HS-5 (cell line): ENCODE measurements around the gene ACACA.

Experiments
- DNase-seq: peaks from one replicate; pipeline ENCODE4 v3.0.0-alpha.2; 2012; ENCODE audit warnings: low read depth

Gene ACACA

GRCh38 chr17:37230633-37231032 lies 176.0 kb downstream of the ACACA start:
- no peak for DNase-seq

DNA sequence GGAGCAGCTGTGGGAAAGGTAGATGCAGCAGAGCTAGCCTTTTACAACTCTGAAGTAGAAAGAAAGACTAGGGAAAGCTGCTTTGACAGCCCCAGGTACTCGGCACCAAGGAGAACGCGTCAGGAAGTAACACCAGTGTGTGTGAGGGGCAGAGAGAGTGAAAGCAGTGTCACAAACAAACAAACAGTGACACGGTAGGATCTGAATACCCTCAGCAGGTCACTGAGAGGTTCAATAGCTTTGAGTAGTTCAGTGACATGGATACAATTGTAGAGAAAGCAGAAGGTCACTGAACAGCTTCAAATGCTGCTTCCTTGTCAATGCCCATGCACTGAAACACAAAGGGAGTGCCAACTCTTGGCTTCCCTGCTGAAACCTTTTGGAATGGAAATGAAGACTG lies 181.2 kb downstream of the ACACA start:
- DNase-seq: no peak

DNA sequence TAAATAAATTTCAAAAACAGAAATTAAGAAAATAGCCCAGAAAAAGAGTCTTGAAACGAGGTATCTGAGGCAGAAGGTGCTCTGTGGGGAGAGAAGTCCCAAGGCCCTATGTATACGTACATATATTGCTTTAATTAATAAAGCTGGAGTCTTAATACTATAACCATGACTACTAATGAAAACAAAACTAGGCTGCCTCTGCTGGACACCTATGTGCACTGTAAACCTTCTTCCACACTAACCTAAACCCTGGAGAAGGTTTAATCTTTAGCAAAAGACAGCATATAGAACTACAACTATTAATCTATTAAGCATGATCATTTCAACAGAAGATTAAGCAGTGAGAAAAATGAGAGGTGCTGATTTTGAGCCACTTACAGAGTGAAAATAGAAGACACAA lies 184.8 kb downstream of the ACACA start:
- DNase-seq: no peak

- no peak for DNase-seq
Observed at GRCh38 chr17:37220607-37220953, 186.1 kb downstream of the ACACA start.

- DNase-seq: no peak
Observed at GRCh38 chr17:37219876-37220606, 186.6 kb downstream of the ACACA start.

DNA sequence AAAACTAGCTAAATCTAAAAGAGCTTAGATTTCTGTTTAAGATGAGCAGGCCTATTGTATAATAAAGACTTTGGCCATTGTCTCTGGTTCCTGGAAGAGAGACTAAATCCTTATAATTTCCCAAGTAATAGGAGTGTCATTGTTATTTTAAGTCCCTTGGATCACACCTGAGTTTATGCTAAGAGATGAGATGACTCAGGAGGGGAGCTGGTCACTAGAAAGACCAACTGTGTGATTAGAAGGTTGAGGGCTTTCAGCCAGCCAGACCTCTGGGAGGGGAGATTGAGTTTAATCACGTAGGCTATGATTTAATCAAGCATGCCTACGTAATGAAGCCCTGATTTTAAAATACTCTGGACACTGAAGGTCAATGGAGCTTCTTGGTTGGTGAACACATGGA lies 187.8 kb downstream of the ACACA start:
- DNase-seq: no peak

DNA sequence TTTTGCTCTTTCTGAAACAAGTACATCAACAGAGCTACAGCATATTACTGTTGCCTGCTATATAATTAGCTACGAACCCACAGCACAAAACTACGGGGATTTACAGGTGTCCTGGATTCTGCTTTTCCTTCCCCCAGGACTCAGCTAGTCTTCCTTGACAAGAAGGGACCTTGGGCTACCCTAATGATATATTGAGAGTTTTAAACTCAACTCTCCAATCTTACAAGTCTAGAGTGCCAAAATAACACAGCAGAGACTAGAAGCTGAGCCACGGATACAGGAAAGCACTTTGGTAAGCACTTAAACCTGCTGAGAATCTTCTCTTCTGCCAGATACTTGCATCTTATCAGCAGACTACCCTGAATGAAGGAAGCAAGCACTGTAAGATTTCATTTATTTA lies 192.2 kb downstream of the ACACA start:
- no peak for DNase-seq

DNA sequence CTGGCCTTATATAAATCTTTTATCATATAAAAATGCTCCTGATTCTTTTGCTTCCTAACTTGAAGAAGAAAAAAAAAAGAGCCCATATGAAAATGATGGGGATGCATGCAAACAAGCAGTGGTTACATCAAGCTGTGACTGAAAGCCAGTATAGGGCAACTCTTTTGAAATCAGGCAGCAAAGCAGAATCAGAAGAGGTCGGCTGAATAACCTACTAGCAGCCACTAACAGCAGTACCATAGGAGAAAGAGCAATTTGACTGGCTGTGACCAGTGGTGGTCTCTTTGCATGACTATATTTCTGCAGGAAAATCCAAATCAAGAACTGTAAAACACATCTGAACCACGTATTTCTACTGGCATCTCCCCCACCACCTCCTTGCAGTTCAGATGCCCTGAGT lies 192.7 kb downstream of the ACACA start:
- no peak for DNase-seq

- DNase-seq: no peak
Observed at GRCh38 chr17:37212179-37212578, 194.5 kb downstream of the ACACA start.

DNA sequence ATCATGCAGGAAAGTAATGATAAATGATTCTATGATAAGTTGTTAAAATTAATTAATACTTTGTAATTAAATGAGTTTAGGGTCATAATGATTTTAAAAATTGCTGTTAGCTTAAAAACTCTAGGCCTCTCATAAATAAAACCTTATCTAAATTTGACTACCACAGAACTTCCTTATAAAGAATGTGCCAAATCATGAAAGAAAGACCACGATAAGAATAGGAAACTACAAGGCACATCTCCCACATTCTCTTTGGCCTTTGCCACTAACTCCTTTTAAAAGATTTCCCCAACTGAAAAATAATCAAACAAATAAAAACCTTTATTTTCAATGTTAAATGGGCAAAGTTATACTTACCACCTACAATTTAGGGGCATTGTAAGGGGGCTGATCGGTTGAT lies 195.5 kb downstream of the ACACA start:
- no peak for DNase-seq

DNA sequence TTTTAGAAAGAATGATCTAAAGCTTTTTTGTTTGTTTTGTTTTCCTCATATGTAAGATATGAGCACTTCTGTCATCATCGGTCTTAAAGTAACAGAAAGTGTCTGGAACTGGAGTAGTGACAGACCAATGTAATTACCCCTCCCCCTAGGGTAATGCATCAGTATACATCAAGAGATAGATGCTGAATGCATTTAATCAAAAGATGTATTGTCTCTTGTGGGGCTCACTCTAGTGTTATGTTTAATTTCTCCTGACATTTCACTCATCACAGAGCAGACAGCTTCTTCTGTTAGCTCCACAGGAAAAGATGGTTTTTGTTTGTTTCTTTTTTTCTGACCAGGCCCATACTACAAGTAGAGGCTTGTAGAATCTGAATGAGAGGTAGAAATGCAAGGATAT lies 199.5 kb downstream of the ACACA start:
- DNase-seq: no peak

DNA sequence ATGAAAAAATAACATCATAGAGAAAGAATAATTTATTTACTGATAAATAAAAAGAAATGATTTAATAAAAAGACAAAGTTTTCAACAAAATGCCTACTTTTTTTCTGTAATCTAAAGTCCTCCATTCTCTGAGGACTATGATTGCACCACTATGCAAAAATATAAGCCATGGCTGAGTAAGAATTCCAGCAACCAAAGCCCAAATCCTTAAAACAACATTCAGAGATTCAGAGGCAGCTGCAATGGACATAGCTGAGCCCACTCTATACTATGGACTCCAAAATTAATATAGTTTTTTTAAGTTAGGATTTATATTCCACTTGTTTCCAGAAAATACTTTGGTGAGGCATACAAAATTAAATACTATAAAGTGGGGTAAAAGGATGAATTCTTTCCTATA lies 200.3 kb downstream of the ACACA start:
- DNase-seq: no peak

GRCh38 chr17:37200497-37200896 lies 206.1 kb downstream of the ACACA start:
- no peak for DNase-seq

DNA sequence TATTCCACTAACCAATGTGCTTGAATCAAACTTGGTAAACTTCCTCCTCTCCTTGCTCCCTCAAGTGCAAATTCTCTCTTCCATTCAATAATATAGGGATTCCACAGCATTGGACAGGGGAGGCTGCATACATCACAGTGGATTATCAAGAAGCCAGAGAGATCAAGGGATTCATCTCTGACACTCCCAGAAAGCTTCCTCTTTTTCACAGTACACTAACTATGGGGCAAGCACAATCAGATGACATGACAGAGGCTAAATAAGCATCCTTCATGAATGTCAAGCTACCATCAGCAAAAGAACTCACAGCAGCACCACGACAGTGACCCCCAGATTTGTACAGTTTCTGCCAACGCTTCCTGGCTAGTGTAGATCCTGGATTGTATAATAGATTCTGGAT lies 209.3 kb downstream of the ACACA start:
- DNase-seq: no peak

DNA sequence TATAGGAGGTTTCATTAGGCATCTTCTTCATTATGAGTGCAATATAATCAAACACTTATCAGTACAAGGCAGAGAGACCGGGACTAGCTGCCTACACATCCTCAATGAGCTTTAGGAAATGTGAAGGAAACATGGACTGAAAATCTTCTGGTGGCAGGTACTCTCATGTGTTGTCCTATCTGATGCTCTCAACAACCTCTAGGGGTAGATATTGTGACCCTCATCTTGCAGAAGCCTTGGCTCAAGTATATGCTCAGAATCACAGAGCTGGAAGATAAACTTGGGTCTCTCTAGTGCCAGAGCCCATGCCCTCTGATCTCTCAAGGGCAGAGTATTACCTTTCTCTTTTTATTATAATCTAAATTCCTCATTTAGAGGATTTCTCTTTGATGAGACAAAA lies 212.4 kb downstream of the ACACA start:
- no peak for DNase-seq

DNA sequence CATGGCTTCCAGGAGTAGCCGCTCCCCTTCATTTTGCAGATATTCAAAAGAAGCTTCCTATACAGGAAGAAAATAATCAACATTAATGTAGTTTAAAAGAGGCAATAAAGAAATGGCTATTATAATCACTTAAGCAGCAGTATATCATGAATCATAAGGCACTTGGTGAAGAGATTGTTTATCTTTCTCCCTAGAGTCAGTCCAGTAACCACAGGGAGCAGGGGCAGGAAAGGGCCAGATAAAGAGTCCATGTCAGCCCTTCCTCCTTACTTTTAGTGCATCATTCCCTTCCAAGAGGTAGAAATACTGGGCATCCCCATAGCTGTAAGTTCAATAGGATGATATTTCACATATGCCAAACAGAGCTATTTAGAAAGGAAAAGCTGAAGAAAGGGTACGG lies 215.4 kb downstream of the ACACA start:
- DNase-seq: no peak

- no peak for DNase-seq
Observed at GRCh38 chr17:37190493-37190892, 216.1 kb downstream of the ACACA start.

- DNase-seq: no peak
Observed at GRCh38 chr17:37188157-37188556, 218.5 kb downstream of the ACACA start.

DNA sequence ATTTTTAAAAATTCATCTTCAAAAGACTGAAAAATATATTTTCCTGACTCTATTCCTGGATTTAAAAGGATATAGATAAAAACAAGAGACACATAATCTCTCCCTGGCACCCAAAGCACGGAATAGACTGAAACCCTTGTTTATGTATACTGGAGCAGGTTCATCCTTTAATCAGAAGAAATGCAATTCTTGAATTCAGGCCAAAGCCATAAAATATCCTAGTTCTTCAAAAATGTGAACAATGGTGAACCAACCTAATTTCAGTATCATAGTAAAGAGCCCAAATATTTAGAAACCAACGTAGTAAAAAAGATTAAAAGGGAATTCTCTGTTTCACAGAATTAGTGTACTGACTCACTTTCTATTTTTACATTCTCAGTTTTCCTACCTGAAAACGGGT lies 219.4 kb downstream of the ACACA start:
- DNase-seq: no peak

DNA sequence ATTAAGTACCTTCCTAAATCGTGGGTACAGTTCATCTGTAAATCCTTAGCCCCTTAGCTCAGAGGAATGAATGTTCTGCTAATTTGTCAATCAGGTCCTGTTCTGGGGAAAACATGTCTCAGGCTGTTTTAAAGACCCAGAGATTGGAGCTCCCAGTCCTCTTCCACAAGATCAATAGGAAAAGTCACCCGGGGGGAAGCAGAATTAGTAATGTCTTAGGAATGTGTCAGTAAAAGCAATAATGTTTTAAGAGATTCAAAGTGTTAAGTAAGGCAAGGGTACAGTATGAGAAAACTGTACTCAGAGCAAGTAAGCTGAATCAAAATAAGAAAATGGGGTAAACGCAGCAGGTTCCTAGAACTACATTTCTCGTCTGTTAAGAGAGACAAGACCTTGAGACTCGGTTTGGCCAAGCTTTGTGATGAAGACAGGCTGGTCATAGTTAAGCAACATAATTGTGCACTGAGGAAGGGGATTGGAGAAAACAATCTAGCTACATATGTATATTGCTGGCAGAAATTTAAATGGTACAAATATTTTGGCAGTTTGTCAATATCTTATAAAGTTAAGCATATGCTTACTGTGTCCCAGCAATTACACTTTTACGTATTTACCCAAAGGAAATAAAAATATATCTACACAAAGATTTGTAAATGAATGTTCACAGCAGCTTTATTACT lies 223.7 kb downstream of the ACACA start:
- peak; percentile 8 for DNase-seq

GRCh38 chr17:37180376-37180775 lies 226.3 kb downstream of the ACACA start:
- peak; percentile 8 for DNase-seq

DNA sequence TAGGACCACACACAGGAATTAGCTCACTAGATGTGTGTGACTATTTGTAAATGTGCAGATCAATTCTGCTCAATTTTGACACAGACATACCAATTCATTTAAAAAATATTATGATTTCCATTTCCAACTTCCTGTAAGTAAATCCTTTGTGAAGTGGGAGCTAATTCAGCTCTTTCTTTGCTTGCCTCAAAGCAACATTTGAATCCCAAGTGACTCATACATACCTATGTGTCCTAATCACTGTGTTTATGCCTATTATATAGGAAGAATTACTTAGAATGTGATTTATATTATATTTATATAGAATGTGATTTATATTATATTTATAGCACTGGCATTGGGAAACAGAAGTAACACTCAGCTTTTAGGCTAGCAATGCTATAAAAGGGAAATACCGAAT lies 226.7 kb downstream of the ACACA start:
- DNase-seq: peak; percentile 69

DNA sequence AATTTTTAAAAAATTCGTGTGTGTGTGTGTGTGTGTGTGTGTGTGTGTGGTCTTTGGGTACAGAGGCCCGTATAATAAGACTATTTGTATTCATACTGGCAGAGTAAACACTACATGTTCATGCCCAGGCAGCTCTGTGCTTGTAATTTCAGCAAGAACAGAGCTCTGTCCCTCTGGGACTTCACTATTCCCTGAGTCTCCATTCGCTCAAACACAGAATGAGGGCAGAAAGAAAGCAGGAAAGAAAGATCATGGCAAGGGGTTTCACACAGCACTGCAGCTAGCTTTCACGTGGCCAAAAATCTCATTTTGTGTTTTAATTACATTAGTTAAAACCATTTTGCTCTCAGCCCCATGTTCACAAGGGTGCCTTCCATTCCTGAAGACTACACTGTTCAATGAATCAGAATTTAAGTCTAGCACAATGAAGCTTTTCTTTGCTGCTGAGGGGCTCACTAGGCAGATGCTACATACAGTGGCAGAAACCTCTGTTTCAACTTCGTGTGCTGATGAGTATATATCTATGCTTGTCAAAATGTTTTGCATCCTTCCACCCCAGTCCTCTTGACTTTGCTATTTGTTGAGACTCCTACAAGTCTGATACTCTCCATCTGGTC lies 229.3 kb downstream of the ACACA start:
- DNase-seq: no peak

GRCh38 chr17:37176723-37177122 lies 229.9 kb downstream of the ACACA start:
- DNase-seq: peak; percentile 13
